ENCODE results near the gene SNRPA1.
A peak's percentile ranks its signal among the peaks of the same experiment; 100 is the strongest.

The SNRPA1 gene

GRCh38 chr15:101256757-101257156 lies 38.3 kb downstream of the SNRPA1 start:
- DNase-seq = peak; percentile 68 to 70

GRCh38 chr15:101255615-101256241 lies 39.3 kb downstream of the SNRPA1 start:
- no peak for DNase-seq

- no peak for DNase-seq
Measured at GRCh38 chr15:101255051-101255395, 40.0 kb downstream of the SNRPA1 start.

- no peak for DNase-seq
Measured at GRCh38 chr15:101254157-101255050, 40.6 kb downstream of the SNRPA1 start.

GRCh38 chr15:101252836-101253235 lies 42.2 kb downstream of the SNRPA1 start:
- no peak for DNase-seq

- DNase-seq = peak; percentile 78 to 87
Measured at GRCh38 chr15:101251830-101252820, 42.9 kb downstream of the SNRPA1 start, which contains the start of gene CHSY1. TSS of gene CHSY1 (minus strand) at chr15:101252048. CDS start at chr15:101251456, 592 bp downstream.

GRCh38 chr15:101250873-101251829 lies 43.9 kb downstream of the SNRPA1 start:
- DNase-seq = no peak

GRCh38 chr15:101250341-101250831 lies 44.7 kb downstream of the SNRPA1 start:
- no peak for DNase-seq

- no peak for DNase-seq
Measured at GRCh38 chr15:101248274-101248673, 46.8 kb downstream of the SNRPA1 start.

- no peak for DNase-seq
Measured at GRCh38 chr15:101246824-101247745, 48.0 kb downstream of the SNRPA1 start.

- no peak for DNase-seq
Measured at GRCh38 chr15:101246391-101246790, 48.7 kb downstream of the SNRPA1 start.

GRCh38 chr15:101244889-101245668 lies 50.0 kb downstream of the SNRPA1 start:
- no peak for DNase-seq

- DNase-seq = no peak
Measured at GRCh38 chr15:101244036-101244781, 50.8 kb downstream of the SNRPA1 start.

- no peak for DNase-seq
Measured at GRCh38 chr15:101243420-101243819, 51.6 kb downstream of the SNRPA1 start.

- DNase-seq = no peak
Measured at GRCh38 chr15:101242999-101243336, 52.1 kb downstream of the SNRPA1 start.

- DNase-seq = peak; percentile 90 to 95
Measured at GRCh38 chr15:101242160-101242998, 52.7 kb downstream of the SNRPA1 start.

- no peak for DNase-seq
Measured at GRCh38 chr15:101240358-101240757, 54.7 kb downstream of the SNRPA1 start.

- DNase-seq = peak; percentile 31 to 56
Measured at GRCh38 chr15:101239724-101240136, 55.3 kb downstream of the SNRPA1 start.
